ENCODE measurements around the gene SMARCD3. TPM values are rescaled to one million over a fixed set of nuclear protein-coding genes. Genes with fewer than 3 reads are reported as not detected.

The SMARCD3 gene
- total and polyA plus RNA-seq, 4 donors, result 1.8 to 5.6 (median 2.1) TPM

GRCh38 chr7:151251689-151252560 lies 3.4 kb upstream of the SMARCD3 start (continued):
- no peak for TF ChIP-seq RXRA (IDR thresholded peaks at IDR 0.05)
- TF ChIP-seq, protein P1, sequence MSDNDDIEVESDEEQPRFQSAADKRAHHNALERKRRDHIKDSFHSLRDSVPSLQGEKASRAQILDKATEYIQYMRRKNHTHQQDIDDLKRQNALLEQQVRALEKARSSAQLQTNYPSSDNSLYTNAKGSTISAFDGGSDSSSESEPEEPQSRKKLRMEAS (IDR thresholded peaks at IDR 0.05), result no peak

- DNase-seq (ENCODE audit: low spot score), result no peak
- Histone ChIP-seq H3K9me3 (ENCODE audit: control insufficient read depth in 4 of 4, low read length in 3 of 4) (no peaks in the 10 kb centered on the region), H3K4me3 (ENCODE audit: low read depth in 1 of 3, low read length in 3 of 3) (peak overlapping the region in 1 of 3 donors; percentile 64), H3K4me1 (ENCODE audit: control insufficient read depth in 4 of 4, insufficient read depth in 4 of 4, low read length in 3 of 4) (peaks cover 11 to 24% (median 15%) of the 10 kb centered on the region in 4 donors), H3K27me3 (ENCODE audit: control insufficient read depth in 4 of 4, insufficient read depth in 4 of 4, low read length in 3 of 4) (peaks cover 0 to 10% (median 0%) of the 10 kb centered on the region in 4 donors), H3K27ac (ENCODE audit: low read depth in 1 of 2, low read length in 2 of 2) (no peak overlapping the region), H3K36me3 (ENCODE audit: control insufficient read depth in 4 of 4, insufficient read depth in 3 of 4, low read depth in 1 of 4, low read length in 3 of 4) (no peaks in the 10 kb centered on the region), H3K9ac (ENCODE audit: low read depth in 1 of 2, low read length in 2 of 2) (no peak overlapping the region)
- 25% methylated on average over 19 of the region's 19 CpGs for WGBS
- TF ChIP-seq RAD21 (IDR thresholded peaks at IDR 0.05) (no peak), HNF4A (conservative IDR thresholded peaks at IDR 0.05) (no peak), REST (IDR thresholded peaks at IDR 0.05) (no peak), ZBTB33 (IDR thresholded peaks at IDR 0.05) (no peak), GABPA (IDR thresholded peaks at IDR 0.05 in 1 of 2, conservative IDR thresholded peaks at IDR 0.05 in 1 of 2) (no peak), ATF3 (IDR thresholded peaks at IDR 0.05) (no peak), FOXA2 (IDR thresholded peaks at IDR 0.05) (no peak)
Measured at GRCh38 chr7:151251328-151251688, 2.8 kb upstream of the SMARCD3 start.

DNA sequence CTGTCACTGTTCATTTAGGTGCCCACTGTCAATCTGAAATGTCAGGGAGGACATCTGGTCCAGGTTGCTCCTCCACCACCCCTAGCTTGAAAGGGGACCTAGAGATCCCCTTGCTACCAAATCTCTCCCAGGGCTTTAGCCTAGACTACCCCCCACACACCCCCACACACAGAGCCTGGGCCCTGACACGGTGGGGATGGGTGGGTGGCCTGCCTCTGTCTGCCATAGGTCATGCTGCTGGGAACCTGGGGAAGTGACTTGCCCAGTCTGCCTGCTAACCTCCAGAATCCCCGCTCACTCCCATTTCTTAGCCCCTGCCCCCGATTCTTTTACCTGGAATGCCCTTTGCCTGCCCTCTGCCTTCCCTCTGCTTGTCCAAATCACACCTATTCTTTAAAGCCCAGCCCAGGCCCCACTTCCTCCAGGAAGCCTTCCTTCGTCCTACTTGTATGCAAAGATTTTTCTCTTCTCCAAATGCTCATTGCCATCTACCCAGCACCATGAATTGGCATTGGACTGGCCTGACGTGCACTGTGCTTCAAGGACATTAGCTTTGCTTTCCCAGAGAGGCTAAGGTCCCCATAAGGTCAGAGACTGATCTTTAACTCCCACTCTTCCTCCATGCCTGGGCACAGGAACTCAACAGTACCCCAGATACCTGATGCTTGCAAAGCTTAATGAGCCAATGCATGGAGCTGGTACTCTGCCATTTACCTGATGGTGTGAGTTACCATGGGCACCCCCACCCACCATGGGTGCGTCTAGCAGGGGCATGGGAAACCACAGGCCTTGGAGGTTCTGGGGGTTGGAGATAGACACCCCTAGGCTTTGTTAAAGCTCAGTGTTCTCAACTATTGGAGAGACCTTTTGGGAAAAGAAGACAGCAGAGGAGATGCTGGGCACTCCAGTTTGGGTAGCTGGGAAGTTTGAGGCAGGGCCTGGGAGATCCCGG lies 2.0 kb upstream of the SMARCD3 start:
- Histone ChIP-seq H3K4me1 (ENCODE audit: control insufficient read depth in 4 of 4, insufficient read depth in 4 of 4, low read length in 3 of 4) (peaks cover 11 to 24% (median 17%) of the 10 kb centered on the region in 4 donors), H3K9ac (ENCODE audit: low read depth in 1 of 2, low read length in 2 of 2) (no peak overlapping the region), H3K27ac (ENCODE audit: low read depth in 1 of 2, low read length in 2 of 2) (no peak overlapping the region), H3K4me3 (ENCODE audit: low read depth in 1 of 3, low read length in 3 of 3) (no peak overlapping the region), H3K9me3 (ENCODE audit: control insufficient read depth in 4 of 4, low read length in 3 of 4) (no peaks in the 10 kb centered on the region), H3K36me3 (ENCODE audit: control insufficient read depth in 4 of 4, insufficient read depth in 3 of 4, low read depth in 1 of 4, low read length in 3 of 4) (no peaks in the 10 kb centered on the region), H3K27me3 (ENCODE audit: control insufficient read depth in 4 of 4, insufficient read depth in 4 of 4, low read length in 3 of 4) (peaks cover 0 to 10% (median 0%) of the 10 kb centered on the region in 4 donors)
- WGBS, result 77% methylated on average over 7 of the region's 7 CpGs
- DNase-seq (ENCODE audit: low spot score), result no peak
- TF ChIP-seq SP1 (IDR thresholded peaks at IDR 0.05) (no peak), FOXA2 (IDR thresholded peaks at IDR 0.05) (no peak), ATF3 (IDR thresholded peaks at IDR 0.05) (no peak), RAD21 (IDR thresholded peaks at IDR 0.05) (no peak), ZBTB33 (IDR thresholded peaks at IDR 0.05) (no peak), YY1 (IDR thresholded peaks at IDR 0.05) (no peak), GABPA (IDR thresholded peaks at IDR 0.05 in 1 of 2, conservative IDR thresholded peaks at IDR 0.05 in 1 of 2) (no peak), RXRA (IDR thresholded peaks at IDR 0.05) (no peak)
- TF ChIP-seq, protein P2, sequence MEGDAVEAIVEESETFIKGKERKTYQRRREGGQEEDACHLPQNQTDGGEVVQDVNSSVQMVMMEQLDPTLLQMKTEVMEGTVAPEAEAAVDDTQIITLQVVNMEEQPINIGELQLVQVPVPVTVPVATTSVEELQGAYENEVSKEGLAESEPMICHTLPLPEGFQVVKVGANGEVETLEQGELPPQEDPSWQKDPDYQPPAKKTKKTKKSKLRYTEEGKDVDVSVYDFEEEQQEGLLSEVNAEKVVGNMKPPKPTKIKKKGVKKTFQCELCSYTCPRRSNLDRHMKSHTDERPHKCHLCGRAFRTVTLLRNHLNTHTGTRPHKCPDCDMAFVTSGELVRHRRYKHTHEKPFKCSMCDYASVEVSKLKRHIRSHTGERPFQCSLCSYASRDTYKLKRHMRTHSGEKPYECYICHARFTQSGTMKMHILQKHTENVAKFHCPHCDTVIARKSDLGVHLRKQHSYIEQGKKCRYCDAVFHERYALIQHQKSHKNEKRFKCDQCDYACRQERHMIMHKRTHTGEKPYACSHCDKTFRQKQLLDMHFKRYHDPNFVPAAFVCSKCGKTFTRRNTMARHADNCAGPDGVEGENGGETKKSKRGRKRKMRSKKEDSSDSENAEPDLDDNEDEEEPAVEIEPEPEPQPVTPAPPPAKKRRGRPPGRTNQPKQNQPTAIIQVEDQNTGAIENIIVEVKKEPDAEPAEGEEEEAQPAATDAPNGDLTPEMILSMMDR (IDR thresholded peaks at IDR 0.05; ENCODE audit: low read depth, low read length, missing input control), result no peak
